Hematopoietic multipotent progenitor cell treated with erythropoietin and hydrocortisone succinate and interleukin-3 and kit ligand, for 4 days (in vitro differentiated cells): ENCODE measurements around the gene DTX2.
"Not testable (repeated sequence)": the region's sequence is repeated elsewhere in the genome, so short reads cannot be mapped to it uniquely, and the experiment has no call there.

Experiments
- DNase-seq: peaks from one replicate; pipeline ENCODE4 v3.0.0-alpha.2; 2015

DTX2 gene

GRCh38 chr7:76513817-76514799 is 52.6 kb downstream of the DTX2 start:
- no peak for DNase-seq

- DNase-seq = no peak
These were observed 53.6 kb downstream of the DTX2 start for GRCh38 chr7:76514926-76515771.

GRCh38 chr7:76515999-76516443 is 54.5 kb downstream of the DTX2 start:
- DNase-seq = peak; percentile 46

DNA sequence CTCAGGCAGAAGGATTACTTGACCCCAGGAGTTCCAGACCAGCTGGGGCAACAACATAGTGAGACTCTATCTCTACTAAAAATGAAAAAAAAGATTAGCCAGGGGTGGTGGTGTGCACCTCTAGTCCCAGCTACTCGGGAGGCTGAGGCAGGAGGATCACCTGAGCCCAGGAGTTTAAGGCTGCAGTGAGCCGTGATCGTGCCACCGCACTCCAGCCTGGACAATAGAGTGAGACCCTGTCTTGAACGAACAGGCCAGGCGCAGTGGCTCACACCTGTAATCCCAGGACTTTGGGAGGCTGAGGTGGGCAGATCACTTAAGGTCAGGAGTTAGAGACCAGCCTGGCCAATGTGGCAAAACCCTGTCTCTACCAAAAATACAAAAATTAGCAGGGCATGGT is 55.4 kb downstream of the DTX2 start:
- DNase-seq = not testable (repeated sequence)

- DNase-seq = not testable (repeated sequence)
These were observed 64.7 kb downstream of the DTX2 start for GRCh38 chr7:76526183-76526582.

DNA sequence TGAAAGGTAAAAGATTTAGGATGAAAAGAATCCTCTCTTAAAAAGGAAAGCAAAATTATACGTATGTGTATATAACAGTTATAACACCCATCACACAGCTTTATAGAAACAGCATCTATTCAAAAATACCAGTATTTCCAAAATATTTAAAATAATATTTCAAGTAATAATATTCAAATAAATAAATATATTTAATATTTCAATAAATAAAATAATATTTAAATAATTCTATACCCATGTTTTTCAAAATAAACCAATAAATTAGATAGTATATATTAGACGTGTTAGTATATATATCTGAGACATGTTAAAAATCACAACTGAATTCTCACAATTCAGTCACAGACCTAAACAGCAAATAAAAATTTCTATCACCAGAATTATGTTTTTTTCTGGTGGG is 70.1 kb downstream of the DTX2 start:
- not testable (repeated sequence) for DNase-seq

DNA sequence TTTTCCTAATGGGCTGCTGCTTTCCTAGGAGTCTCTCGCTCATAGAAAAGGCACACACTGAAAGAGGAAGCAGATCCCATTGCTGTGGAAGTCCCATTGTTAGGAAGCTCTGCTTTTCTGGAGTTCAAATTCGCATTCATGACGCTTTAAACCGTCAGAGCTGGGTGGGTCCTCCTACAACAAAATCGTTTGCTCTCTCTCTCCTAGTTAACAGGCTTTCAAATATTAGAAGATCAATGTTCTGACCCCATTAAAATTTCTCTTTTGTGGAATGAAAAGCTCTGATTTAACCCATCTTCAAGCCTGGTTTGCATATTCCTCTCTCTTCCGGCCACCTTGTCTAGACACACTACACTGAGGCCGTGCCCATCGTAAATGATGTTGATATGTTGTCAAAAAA is 81.7 kb downstream of the DTX2 start, which contains the start of gene SPDYE16:
TSS of gene SPDYE16 (minus strand) at position 101 of the 400 bp plus-strand sequence. CDS start 1,838 bp downstream, outside the sequence.
- not testable (repeated sequence) for DNase-seq

DNA sequence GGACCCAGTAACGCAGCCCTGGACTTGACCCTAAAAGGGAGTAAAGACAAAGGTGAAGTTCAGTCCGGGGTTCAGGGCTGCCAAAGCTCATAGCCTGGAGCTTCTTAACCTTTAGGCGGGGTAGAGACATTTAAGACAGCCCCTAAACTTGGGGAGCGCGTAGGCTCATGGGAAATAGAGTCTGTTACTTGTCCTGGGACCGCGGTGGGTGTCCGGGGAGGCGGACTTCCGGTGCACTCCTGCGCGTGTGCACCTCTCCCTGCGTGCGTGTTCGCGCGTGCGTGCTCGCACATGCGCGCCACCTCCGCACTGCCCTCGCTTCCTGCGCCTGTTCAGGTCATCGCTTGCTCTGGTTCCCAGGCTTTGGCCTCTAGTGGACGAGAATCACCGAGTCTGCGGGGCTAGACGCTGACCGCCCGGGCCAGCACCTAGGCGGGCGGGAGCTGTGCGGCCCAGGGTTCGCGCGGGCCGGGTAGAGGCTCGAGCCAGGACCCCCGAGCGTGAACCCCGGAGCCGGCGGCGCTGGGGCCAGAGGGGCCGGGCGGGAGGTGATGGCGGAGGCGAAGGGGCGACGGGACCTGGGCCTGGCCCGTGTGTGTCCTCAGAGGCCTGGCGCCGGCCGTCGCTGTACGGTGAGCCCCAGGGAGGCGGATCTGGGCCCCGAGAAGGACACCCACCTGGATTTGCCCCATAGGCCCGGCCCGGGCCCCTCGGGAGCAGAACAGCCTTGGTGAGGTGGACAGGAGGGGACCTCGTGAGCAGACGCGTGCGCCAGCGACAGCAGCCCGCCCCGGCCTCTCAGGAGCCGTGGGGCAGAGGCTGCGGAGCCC is 87.7 kb downstream of the DTX2 start:
- DNase-seq = peak; percentile 98

GRCh38 chr7:76549855-76550248 is 88.3 kb downstream of the DTX2 start:
- peak; percentile 20 for DNase-seq

- DNase-seq = not testable (repeated sequence)
These were observed 90.5 kb downstream of the DTX2 start for GRCh38 chr7:76551992-76552391.
